Muscle of leg (tissue), 11 donors: ENCODE data around the gene DCDC1. TPM values are rescaled to one million over a fixed set of nuclear protein-coding genes. Genes with fewer than 3 reads are reported as not detected.

Experiments used
- DNase-seq: peaks from one replicate; pipeline ENCODE4 v3.0.0; 2013
- H3K27ac ChIP-seq: one replicate; pipeline ENCODE4 v1.5.1; 2013; ENCODE audit warnings: mild to moderate bottlenecking, low read length, control low read depth
- H3K27me3 ChIP-seq: one replicate; pipeline ENCODE4 v1.6.1; 2013; ENCODE audit warnings: low read length; ENCODE audit not compliant: control insufficient read depth, insufficient read depth
- H3K36me3 ChIP-seq: one replicate; pipeline ENCODE4 v1.6.1; 2013; ENCODE audit warnings: low read length; ENCODE audit not compliant: control insufficient read depth, insufficient read depth
- H3K4me1 ChIP-seq: one replicate; pipeline ENCODE4 v1.6.1; 2013; ENCODE audit warnings: low read length; ENCODE audit not compliant: control insufficient read depth, insufficient read depth
- H3K4me3 ChIP-seq: one replicate; pipeline ENCODE4 v1.5.1; 2013; ENCODE audit warnings: low read length, control low read depth
- H3K9me3 ChIP-seq: replicated peaks from 2 replicates; pipeline ENCODE4 v1.6.1; 2013; ENCODE audit warnings: low read depth, low read length; ENCODE audit not compliant: control insufficient read depth
- WGBS: methylation state at CpG from one replicate; pipeline ENCODE4 v1.1.5; 2013; ENCODE audit warnings: missing lambda C conversion rate; ENCODE audit not compliant: insufficient coverage; 5-methylcytosine and 5-hydroxymethylcytosine counted together
- polyA plus RNA-seq, 8 donors: library from polyadenylated mRNA; unstranded; fragments of 120-200 nt; gene quantifications; one replicate each; pipeline versions ENCODE4 v1.2.1 to v1.2.3, GENCODE V29; 2013; ENCODE audit warnings: inconsistent platforms in 1 of 8, low replicate concordance in 1 of 8; ENCODE audit not compliant: insufficient read length in 8 of 8, insufficient read depth in 1 of 8
- total RNA-seq: library from RNA; stranded (reverse); fragments of 120-200 nt; gene quantifications from one replicate; pipeline ENCODE4 v1.2.4, GENCODE V29; 2013

DCDC1 gene
- total and polyA plus RNA-seq, 9 donors = 0.13 to 0.59 (median 0.25) TPM

- no peaks in the 10 kb centered on the region for H3K27me3 ChIP-seq
- H3K4me1 ChIP-seq = no peaks in the 10 kb centered on the region
- no peak overlapping the region for H3K4me3 ChIP-seq
- no peaks in the 10 kb centered on the region for H3K36me3 ChIP-seq
- no peaks in the 10 kb centered on the region for H3K9me3 ChIP-seq
- DNase-seq = no peak
- H3K27ac ChIP-seq = no peak overlapping the region
Observed at GRCh38 chr11:30902929-30903328, 466.6 kb downstream of the DCDC1 start.

GRCh38 chr11:30895046-30895445 lies 474.5 kb downstream of the DCDC1 start:
- Histone ChIP-seq H3K36me3 (no peaks in the 10 kb centered on the region), H3K4me3 (no peak overlapping the region), H3K27me3 (no peaks in the 10 kb centered on the region), H3K9me3 (no peaks in the 10 kb centered on the region), H3K4me1 (no peaks in the 10 kb centered on the region), H3K27ac (no peak overlapping the region)
- DNase-seq = no peak
- no CpG with 5 or more reads among the region's 2 CpGs for WGBS

- Histone ChIP-seq H3K36me3 (no peaks in the 10 kb centered on the region), H3K27ac (no peak overlapping the region), H3K9me3 (no peaks in the 10 kb centered on the region), H3K4me1 (no peaks in the 10 kb centered on the region), H3K27me3 (no peaks in the 10 kb centered on the region), H3K4me3 (no peak overlapping the region)
- WGBS = no CpG with 5 or more reads among the region's 3 CpGs
- DNase-seq = no peak
Observed at GRCh38 chr11:30893318-30893717, 476.2 kb downstream of the DCDC1 start.

- H3K4me1 ChIP-seq = no peaks in the 10 kb centered on the region
- DNase-seq = peak; percentile 55
- WGBS = 46% methylated on average over 5 of the region's 6 CpGs
Observed at GRCh38 chr11:30889143-30889794, 480.3 kb downstream of the DCDC1 start.

GRCh38 chr11:30879322-30880005 lies 490.1 kb downstream of the DCDC1 start:
- no peaks in the 10 kb centered on the region for H3K9me3 ChIP-seq
- peak; percentile 89 for DNase-seq
- no peaks in the 10 kb centered on the region for H3K27me3 ChIP-seq
- no peak overlapping the region for H3K4me3 ChIP-seq
- peaks cover 3% of the 10 kb centered on the region for H3K4me1 ChIP-seq
- H3K27ac ChIP-seq = peak overlapping the region; percentile 52
- WGBS = no CpG with 5 or more reads among the region's 8 CpGs
- no peaks in the 10 kb centered on the region for H3K36me3 ChIP-seq

More at GRCh38 chr11:30889143-30889794, 480.3 kb downstream of the DCDC1 start:
- Histone ChIP-seq H3K27me3 (no peaks in the 10 kb centered on the region), H3K9me3 (no peaks in the 10 kb centered on the region), H3K27ac (no peak overlapping the region), H3K4me3 (no peak overlapping the region), H3K36me3 (no peaks in the 10 kb centered on the region)

- Histone ChIP-seq H3K27ac (no peak overlapping the region), H3K36me3 (no peaks in the 10 kb centered on the region), H3K27me3 (no peaks in the 10 kb centered on the region), H3K9me3 (no peaks in the 10 kb centered on the region), H3K4me3 (no peak overlapping the region), H3K4me1 (peaks cover 7% of the 10 kb centered on the region)
- 80% methylated on average over 1 of the region's 3 CpGs for WGBS
- DNase-seq = no peak
Observed at GRCh38 chr11:30878400-30878799, 491.1 kb downstream of the DCDC1 start.

- H3K4me3 ChIP-seq = no peak overlapping the region
- H3K36me3 ChIP-seq = no peaks in the 10 kb centered on the region
- no peaks in the 10 kb centered on the region for H3K9me3 ChIP-seq
- peaks cover 7% of the 10 kb centered on the region for H3K4me1 ChIP-seq
- peak; percentile 82 for DNase-seq
- peak overlapping the region; percentile 45 for H3K27ac ChIP-seq
- 0% methylated on average over 1 of the region's 2 CpGs for WGBS
- no peaks in the 10 kb centered on the region for H3K27me3 ChIP-seq
Observed at GRCh38 chr11:30876663-30877396, 492.7 kb downstream of the DCDC1 start.

- Histone ChIP-seq H3K4me3 (no peak overlapping the region), H3K36me3 (no peaks in the 10 kb centered on the region), H3K9me3 (no peaks in the 10 kb centered on the region), H3K27ac (peak overlapping the region; percentile 45), H3K4me1 (peaks cover 7% of the 10 kb centered on the region), H3K27me3 (no peaks in the 10 kb centered on the region)
- no CpG with 5 or more reads among the region's 2 CpGs for WGBS
- DNase-seq = no peak
Observed at GRCh38 chr11:30876228-30876627, 493.3 kb downstream of the DCDC1 start.

GRCh38 chr11:30875806-30876205 lies 493.7 kb downstream of the DCDC1 start:
- H3K36me3 ChIP-seq = no peaks in the 10 kb centered on the region
- no CpG with 5 or more reads among the region's 2 CpGs for WGBS
- H3K27ac ChIP-seq = peak overlapping the region; percentile 45
- peaks cover 7% of the 10 kb centered on the region for H3K4me1 ChIP-seq
- H3K9me3 ChIP-seq = no peaks in the 10 kb centered on the region
- H3K4me3 ChIP-seq = no peak overlapping the region
- H3K27me3 ChIP-seq = no peaks in the 10 kb centered on the region
- peak; percentile 66 for DNase-seq

GRCh38 chr11:30873924-30874610 lies 495.5 kb downstream of the DCDC1 start:
- peak; percentile 70 for DNase-seq
- WGBS = 15% methylated on average over 3 of the region's 3 CpGs
- no peaks in the 10 kb centered on the region for H3K36me3 ChIP-seq
- H3K4me3 ChIP-seq = no peak overlapping the region
- H3K9me3 ChIP-seq = no peaks in the 10 kb centered on the region
- peaks cover 7% of the 10 kb centered on the region for H3K4me1 ChIP-seq
- H3K27ac ChIP-seq = no peak overlapping the region
- no peaks in the 10 kb centered on the region for H3K27me3 ChIP-seq
